Measurements from ENCODE around the gene SLC7A5.

GRCh38 chr16:87860553-87861299 lies 8.6 kb downstream of the SLC7A5 start:
- no peak for TF ChIP-seq CTCF (IDR thresholded peaks at IDR 0.05)
- TF ChIP-seq POLR2AphosphoS5 (IDR thresholded peaks at IDR 0.05; ENCODE audit: insufficient read depth in 1 of 2, low read depth in 1 of 2), result no peak
